GM19328 (cell line): ENCODE results near the gene WBP11.
A peak's percentile ranks its signal among the peaks of the same experiment; 100 is the strongest.

Experiments used
- ATAC-seq: cut with Tn5 transposase; IDR thresholded peaks from one replicate; pipeline ENCODE4 v1.9.1; 2021; ENCODE audit warnings: mild to moderate bottlenecking, moderate library complexity; ENCODE audit not compliant: unreplicated experiment

Gene WBP11

DNA sequence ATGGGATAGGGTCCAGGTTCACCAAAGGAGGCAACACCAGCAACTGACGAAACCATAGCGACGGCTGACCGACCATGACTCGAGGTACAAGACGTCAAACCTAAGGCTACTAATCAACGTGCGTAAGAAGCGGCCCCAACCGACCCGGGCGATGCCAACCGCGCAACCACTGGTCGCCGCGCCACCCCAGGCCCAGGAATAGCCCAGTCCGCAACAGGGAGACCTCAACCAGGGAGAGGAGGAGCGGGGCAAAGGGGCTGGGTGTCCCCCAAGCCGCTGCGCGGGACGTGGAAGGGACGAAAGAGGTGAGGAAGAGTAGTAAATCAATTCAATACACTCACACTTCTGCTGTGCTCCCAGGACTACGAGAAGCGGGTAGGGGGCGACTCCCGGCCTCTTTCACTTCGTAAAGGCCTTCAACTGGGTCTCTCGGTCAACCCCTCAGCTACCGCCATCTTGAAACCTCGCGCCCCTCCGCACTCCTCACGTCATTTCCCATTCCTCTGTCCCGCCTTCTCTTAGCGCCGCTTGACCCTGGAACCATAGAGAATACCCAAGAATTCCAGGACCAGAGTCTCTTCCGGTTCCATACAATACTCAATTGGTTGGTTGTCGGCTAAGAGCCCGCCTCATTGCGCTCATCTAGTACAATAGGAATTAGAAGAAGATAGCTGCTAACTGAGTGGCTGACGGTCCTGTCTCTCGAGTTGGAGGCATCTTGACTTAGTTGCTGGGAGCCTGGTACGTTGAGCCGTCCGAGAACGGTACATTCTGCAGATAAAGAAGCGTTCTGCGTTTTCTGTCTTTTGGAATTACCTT is at the start of gene WBP11, which contains the start of gene C12orf60:
TSS of gene WBP11 (minus strand) at position 468 of the 819 bp plus-strand sequence. CDS start 2,095 bp downstream, outside the sequence.
TSS of gene C12orf60 (plus strand) at position 660 of the 819 bp plus-strand sequence. CDS start 19,266 bp downstream, outside the sequence.
- peak; percentile 100 for ATAC-seq

DNA sequence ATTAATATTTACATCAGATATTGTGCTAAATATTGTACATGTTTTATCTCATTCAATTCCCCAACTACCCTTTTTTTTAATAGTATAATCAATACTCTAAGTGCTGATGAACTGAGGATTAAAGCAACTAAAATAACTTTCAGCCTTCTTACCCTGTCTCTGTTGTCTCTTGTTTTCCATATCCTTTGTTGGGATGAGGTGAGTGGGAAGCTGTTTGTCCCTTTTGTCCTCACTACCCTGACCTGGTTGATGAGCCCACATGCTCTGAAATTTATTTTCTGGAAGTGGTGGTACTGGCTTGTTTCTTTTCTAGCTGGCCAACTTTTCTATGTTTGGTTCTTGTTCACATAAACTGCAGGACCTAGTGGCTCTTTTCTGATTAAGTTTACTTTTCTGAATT is 49.6 kb upstream of the WBP11 start:
- ATAC-seq = no peak

DNA sequence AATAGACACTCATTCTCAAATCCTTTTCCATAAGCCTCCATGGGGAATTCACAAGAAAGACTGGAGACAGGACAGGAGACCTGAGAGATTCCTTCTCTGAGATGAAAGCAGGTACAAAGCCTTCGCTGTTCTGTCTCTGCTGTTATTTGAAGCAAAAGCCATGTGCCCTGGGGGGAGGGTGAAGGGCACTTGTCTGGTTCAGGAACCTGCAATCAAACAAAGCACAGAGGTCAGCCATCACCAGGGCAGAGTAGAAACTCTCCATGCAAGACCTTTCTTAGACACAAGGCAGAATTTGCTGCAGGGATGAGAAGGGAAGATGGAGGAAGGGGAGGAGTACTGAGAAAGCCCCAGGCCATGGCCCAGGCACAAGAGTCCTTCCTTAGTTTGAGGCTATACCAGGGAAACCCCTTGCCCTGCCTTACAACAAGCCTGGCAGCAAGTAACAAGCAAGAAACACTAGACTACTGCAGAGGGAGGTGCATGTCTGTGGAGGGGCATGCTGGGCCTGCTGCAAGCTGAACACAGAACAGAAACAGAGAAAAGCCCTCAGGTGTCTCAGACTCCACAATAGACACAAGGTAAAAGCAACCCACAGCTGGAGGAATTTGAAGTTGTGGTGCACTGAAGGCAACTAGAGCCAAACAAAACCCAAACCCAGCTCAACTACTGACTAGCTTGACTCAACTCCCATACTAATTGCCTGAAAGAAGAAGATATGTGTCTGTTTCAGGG is 47.8 kb upstream of the WBP11 start:
- ATAC-seq = peak; percentile 63

- ATAC-seq = no peak
Observed at GRCh38 chr12:14849661-14850060, 46.4 kb upstream of the WBP11 start.

GRCh38 chr12:14846876-14847580 is 43.8 kb upstream of the WBP11 start:
- ATAC-seq = no peak

DNA sequence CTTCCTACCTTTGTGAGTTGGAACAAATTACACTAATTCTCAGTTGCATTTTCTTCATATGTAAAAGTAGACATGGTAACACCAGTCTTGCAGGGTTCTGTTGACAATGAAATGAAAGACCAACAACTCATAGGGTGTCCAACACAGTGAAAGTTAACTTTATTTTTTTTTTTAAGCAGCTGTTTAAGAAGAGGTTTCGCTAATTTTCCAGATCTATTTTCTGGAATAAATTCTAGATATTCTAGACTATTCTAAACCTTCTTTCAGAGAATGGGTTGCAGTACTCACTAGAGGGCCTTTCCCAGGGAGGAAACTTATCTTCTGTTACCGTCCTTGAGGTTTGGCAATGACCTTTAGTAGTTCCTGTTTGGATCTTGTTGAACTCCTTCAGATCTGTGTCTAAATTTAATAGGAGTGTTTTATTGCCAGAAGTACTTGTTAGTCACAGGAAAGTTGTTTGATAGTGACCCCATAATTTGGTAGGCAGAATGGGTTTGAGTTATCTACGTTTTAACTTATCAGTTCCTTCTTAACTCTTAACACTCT is 42.8 kb upstream of the WBP11 start:
- no peak for ATAC-seq

DNA sequence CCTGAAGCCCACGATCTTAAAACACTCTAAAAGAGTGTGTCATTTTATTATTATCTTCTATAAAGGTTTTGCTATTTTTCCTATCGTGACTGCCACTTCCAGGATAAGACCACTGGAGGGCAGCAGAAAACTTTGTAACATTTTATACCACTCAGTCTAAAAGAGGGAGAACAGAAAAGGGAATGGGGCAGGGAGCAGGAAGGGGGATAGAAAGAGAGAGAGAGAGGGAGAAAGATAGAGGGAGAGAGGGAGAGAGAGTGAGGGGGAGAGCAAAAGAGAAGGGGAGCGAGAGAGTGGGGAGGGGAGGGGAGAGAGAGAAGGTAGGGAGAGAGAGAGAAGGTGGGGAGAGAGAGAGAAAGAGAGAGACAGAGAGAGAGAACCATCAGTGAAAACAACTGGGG is 42.1 kb upstream of the WBP11 start:
- ATAC-seq = no peak

DNA sequence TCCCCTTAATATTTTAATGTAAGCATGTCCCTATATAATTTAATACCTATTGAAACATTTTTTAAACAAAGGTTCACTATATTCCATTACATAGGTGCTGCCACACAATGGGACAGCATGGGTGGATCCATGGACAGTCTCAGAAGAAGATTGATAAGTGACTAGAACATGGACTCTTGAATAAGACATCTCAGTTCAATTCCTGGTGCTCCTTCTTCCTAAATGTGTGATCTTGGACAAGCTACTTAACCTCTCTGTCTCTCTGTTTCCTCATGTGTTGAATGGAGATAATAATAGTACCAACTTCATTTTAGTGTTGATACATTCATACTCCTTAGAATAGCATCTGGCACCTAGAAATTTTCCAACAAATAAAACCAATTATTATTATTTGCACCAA is 41.1 kb upstream of the WBP11 start:
- ATAC-seq = no peak

- ATAC-seq = no peak
Observed at GRCh38 chr12:14843425-14843887, 40.2 kb upstream of the WBP11 start, which contains the start of gene ART4. TSS of gene ART4 (minus strand) at chr12:14843526. CDS start at chr12:14843113, 413 bp downstream.

DNA sequence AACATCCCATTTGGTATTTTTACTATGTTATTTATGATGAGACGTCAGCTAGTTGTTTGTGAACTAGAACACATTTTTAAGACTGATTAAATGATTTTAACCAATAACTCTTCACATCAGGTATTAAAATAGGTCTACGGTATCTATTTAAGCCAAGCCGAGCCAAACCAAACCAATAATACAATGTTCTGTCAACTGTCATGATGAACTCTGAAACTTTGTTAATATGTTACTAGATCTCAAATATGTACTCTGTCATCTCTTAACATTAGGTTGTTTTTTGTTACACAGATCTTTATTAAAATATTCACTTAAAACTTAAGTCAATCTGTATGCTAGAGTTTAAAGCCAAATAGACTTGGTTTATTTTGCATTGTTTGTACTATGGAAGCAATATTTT is 39.0 kb upstream of the WBP11 start:
- no peak for ATAC-seq

DNA sequence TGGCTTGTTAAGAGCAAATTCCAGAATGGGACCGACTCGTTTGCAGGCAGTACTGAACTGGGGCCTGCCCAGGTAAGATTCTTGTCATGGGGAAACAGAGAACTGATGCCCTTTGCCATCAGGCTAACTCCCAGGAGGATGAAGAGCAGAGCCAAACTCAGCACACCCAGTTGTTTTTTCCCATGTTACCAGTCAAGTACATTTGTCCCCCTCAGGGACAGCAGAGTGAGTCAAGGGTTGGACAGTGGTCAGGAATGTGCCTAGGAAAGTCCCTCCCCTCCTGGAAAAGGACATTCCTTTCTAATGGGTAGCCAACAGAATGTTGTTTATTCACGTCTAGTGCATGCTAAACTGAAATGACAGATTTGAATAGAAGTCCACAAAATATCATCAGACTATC is 38.5 kb upstream of the WBP11 start:
- no peak for ATAC-seq

DNA sequence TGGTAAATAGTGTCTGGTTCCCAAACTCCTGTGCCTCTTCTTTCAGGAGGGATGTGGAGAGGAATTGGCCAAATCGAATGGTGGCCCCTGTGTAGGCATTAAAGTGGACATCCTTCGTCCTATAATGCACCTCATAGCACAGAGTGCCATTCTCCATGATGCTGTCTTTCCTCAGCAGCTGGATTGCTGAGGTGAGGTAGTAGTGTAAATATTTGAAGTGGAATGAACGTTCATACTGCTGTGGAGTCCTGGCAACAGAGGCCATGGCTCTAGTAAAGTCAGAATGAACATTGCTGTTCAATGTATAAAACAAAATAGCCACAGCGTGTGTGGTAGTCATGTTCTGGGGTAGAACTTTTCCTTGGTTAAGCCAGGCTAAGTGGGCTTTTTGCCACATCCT is 37.3 kb upstream of the WBP11 start:
- ATAC-seq = no peak

- no peak for ATAC-seq
Observed at GRCh38 chr12:14839262-14839661, 36.0 kb upstream of the WBP11 start.

GRCh38 chr12:14836336-14837210 is 33.3 kb upstream of the WBP11 start:
- ATAC-seq = no peak

DNA sequence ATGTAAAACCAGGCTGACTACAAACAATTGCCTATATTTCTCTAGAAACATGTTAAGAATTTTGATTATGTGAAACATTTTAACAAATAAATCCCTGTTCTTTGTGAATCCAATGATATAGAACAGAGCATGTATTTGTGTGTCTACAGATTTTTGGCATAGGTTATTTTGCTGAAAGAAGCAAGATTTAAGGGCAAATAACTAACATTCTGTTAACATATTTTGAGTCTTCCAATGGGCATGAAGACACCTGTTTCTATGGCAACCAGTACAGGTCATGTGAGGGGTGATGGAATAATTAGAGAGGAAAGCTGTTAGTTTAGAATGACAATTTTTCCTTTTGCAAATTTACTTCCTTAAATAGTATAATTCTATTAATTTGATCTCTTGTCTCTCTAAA is 31.2 kb upstream of the WBP11 start:
- no peak for ATAC-seq

DNA sequence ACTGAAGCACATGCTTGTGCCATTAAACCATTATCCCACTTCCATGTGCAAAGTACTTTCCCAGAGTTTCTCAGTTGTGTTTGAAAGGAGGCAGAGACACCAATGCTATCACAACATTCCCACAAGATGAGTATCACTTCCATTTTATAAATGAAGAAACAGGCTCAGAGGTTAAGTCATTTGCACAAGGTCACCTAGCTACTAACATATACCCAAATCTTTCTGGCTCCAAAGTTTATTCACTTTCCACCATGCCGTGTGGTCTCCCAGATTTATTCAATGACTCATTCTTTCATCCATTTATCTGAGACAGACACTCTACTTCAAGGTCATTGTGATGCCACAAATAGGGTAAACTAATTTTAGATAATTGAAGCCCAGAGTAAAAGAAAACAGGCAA is 30.7 kb upstream of the WBP11 start:
- ATAC-seq = no peak

GRCh38 chr12:14833336-14833735 is 30.1 kb upstream of the WBP11 start:
- ATAC-seq = no peak

DNA sequence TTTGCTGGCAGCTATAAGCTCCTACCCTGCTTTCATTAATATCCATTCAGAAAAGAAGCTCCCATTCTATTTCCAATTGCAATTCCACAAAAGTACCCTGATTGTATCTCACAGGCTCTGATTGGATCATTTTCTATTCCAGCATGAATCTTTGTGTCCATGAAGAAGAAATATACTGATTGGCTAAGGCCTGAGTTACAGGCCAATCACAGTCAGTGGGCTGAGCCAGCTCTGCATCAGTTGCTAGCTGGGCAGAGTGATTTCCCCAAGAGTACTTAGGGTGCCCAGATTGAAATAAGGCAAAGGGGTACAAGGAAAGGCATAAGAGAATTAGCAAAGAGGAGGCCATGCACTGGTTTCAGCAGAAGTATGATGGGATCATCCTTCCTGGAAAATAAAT is 25.6 kb upstream of the WBP11 start:
- no peak for ATAC-seq

GRCh38 chr12:14827043-14827442 is 23.8 kb upstream of the WBP11 start:
- no peak for ATAC-seq

GRCh38 chr12:14826491-14826890 is 23.2 kb upstream of the WBP11 start:
- no peak for ATAC-seq
